ENCODE results near the gene KMT2A.

The KMT2A gene

GRCh38 chr11:118530180-118530682 lies 93.9 kb downstream of the KMT2A start:
- no peak for DNase-seq
- in situ Hi-C loops (cut with MboI; ENCODE audit: low pct_unique_long_range_greater_than_20kb, low sequenced_read_pairs), result no loop called here

- in situ Hi-C loops (cut with MboI; ENCODE audit: low pct_unique_long_range_greater_than_20kb, low sequenced_read_pairs), result no loop called here
- no peak for DNase-seq
Observed at GRCh38 chr11:118530683-118531596, 94.6 kb downstream of the KMT2A start, which contains the start of gene TMEM25. TMEM25 (plus strand) TSS chr11:118531192; CDS start chr11:118531802, 610 bp downstream.

GRCh38 chr11:118531597-118532084 lies 95.3 kb downstream of the KMT2A start:
- in situ Hi-C loops (cut with MboI; ENCODE audit: low pct_unique_long_range_greater_than_20kb, low sequenced_read_pairs), result no loop called here
- DNase-seq, result no peak

GRCh38 chr11:118532091-118532490 lies 95.8 kb downstream of the KMT2A start:
- no peak for DNase-seq
- in situ Hi-C loops (cut with MboI; ENCODE audit: low pct_unique_long_range_greater_than_20kb, low sequenced_read_pairs), result no loop called here

- DNase-seq, result no peak
- in situ Hi-C loops (cut with MboI; ENCODE audit: low pct_unique_long_range_greater_than_20kb, low sequenced_read_pairs), result no loop called here
Observed at GRCh38 chr11:118532852-118533768, 96.8 kb downstream of the KMT2A start.

GRCh38 chr11:118533769-118534729 lies 97.8 kb downstream of the KMT2A start:
- no peak for DNase-seq
- in situ Hi-C loops (cut with MboI; ENCODE audit: low pct_unique_long_range_greater_than_20kb, low sequenced_read_pairs), result no loop called here

- in situ Hi-C loops (cut with MboI; ENCODE audit: low pct_unique_long_range_greater_than_20kb, low sequenced_read_pairs), result no loop called here
Observed at GRCh38 chr11:118535261-118535660, 99.0 kb downstream of the KMT2A start.

GRCh38 chr11:118536726-118537125 lies 100.4 kb downstream of the KMT2A start:
- no peak for DNase-seq
- in situ Hi-C loops (cut with MboI; ENCODE audit: low pct_unique_long_range_greater_than_20kb, low sequenced_read_pairs), result no loop called here

More at GRCh38 chr11:118535261-118535660, 99.0 kb downstream of the KMT2A start:
- DNase-seq, result no peak

GRCh38 chr11:118537409-118537980 lies 101.2 kb downstream of the KMT2A start:
- in situ Hi-C loops (cut with MboI; ENCODE audit: low pct_unique_long_range_greater_than_20kb, low sequenced_read_pairs), result no loop called here
- DNase-seq, result no peak

- in situ Hi-C loops (cut with MboI; ENCODE audit: low pct_unique_long_range_greater_than_20kb, low sequenced_read_pairs), result no loop called here
- no peak for DNase-seq
Observed at GRCh38 chr11:118544010-118544646, 107.8 kb downstream of the KMT2A start.

GRCh38 chr11:118544647-118545010 lies 108.3 kb downstream of the KMT2A start:
- no peak for DNase-seq
- in situ Hi-C loops (cut with MboI; ENCODE audit: low pct_unique_long_range_greater_than_20kb, low sequenced_read_pairs), result no loop called here

GRCh38 chr11:118545533-118545932 lies 109.2 kb downstream of the KMT2A start:
- no peak for DNase-seq
- in situ Hi-C loops (cut with MboI; ENCODE audit: low pct_unique_long_range_greater_than_20kb, low sequenced_read_pairs), result no loop called here

GRCh38 chr11:118547132-118547531 lies 110.8 kb downstream of the KMT2A start:
- in situ Hi-C loops (cut with MboI; ENCODE audit: low pct_unique_long_range_greater_than_20kb, low sequenced_read_pairs), result no loop called here
- no peak for DNase-seq

- DNase-seq, result no peak
- in situ Hi-C loops (cut with MboI; ENCODE audit: low pct_unique_long_range_greater_than_20kb, low sequenced_read_pairs), result no loop called here
Observed at GRCh38 chr11:118552341-118552740, 116.0 kb downstream of the KMT2A start.

- DNase-seq, result no peak
- in situ Hi-C loops (cut with MboI; ENCODE audit: low pct_unique_long_range_greater_than_20kb, low sequenced_read_pairs), result no loop called here
Observed at GRCh38 chr11:118560806-118561205, 124.5 kb downstream of the KMT2A start.

GRCh38 chr11:118565051-118565450 lies 128.8 kb downstream of the KMT2A start:
- in situ Hi-C loops (cut with MboI; ENCODE audit: low pct_unique_long_range_greater_than_20kb, low sequenced_read_pairs), result no loop called here
- no peak for DNase-seq

GRCh38 chr11:118569670-118570069 lies 133.4 kb downstream of the KMT2A start:
- no peak for DNase-seq
- in situ Hi-C loops (cut with MboI; ENCODE audit: low pct_unique_long_range_greater_than_20kb, low sequenced_read_pairs), result no loop called here

GRCh38 chr11:118570787-118571186 lies 134.5 kb downstream of the KMT2A start:
- in situ Hi-C loops (cut with MboI; ENCODE audit: low pct_unique_long_range_greater_than_20kb, low sequenced_read_pairs), result no loop called here
- no peak for DNase-seq
